Measurements from ENCODE around the gene CAMTA1.

Gene CAMTA1

DNA sequence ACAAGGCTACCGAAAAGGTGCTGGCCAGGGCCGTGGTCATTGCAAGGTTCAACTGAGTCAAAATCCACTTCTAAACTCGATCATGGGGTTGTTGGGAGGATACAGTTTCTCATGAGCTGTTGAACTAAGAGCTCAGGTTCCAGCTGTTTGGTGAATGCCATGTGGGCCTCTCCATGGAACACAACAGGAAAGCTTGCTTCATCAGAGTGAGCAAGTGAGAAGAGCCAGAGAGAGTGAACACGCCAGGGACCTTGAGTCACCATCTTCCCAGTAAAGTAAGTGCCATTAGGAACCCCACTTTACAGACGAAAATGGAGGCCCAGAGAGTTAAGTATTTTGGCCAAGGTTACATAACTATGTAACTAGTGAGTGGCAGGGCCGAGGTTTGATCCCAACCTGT, 510.7 kb downstream of the CAMTA1 start:
- TF ChIP-seq, protein P1, sequence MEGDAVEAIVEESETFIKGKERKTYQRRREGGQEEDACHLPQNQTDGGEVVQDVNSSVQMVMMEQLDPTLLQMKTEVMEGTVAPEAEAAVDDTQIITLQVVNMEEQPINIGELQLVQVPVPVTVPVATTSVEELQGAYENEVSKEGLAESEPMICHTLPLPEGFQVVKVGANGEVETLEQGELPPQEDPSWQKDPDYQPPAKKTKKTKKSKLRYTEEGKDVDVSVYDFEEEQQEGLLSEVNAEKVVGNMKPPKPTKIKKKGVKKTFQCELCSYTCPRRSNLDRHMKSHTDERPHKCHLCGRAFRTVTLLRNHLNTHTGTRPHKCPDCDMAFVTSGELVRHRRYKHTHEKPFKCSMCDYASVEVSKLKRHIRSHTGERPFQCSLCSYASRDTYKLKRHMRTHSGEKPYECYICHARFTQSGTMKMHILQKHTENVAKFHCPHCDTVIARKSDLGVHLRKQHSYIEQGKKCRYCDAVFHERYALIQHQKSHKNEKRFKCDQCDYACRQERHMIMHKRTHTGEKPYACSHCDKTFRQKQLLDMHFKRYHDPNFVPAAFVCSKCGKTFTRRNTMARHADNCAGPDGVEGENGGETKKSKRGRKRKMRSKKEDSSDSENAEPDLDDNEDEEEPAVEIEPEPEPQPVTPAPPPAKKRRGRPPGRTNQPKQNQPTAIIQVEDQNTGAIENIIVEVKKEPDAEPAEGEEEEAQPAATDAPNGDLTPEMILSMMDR (IDR thresholded peaks at IDR 0.05; ENCODE audit: control insufficient read depth, insufficient read depth, low read depth, low read length, missing control alignments): no peak
- no peak overlapping the region for H3K4me3 ChIP-seq (ENCODE audit: control insufficient read depth, low read depth, low read length)
- no peak for DNase-seq (ENCODE audit: low read depth)

DNA sequence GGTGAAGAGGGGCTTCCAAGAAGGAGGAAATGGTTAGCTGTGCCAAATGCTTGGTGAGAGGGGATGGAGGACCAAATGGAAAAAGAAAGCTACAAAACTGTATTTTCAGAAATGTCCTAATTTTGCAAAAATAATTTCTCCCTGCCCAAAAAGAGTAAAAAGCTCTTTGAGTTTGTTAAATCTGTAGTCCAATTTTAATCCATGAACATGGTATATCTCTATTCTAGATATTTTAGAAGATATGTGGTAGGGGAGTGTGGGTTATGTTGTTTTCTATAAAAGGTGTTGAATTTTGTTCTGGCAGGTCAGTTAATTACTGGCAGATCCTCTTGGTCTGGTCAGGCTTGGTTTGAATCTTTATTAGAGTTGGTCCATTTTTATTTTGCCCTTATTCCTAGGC, 511.7 kb downstream of the CAMTA1 start:
- TF ChIP-seq, protein P1 (IDR thresholded peaks at IDR 0.05; ENCODE audit: control insufficient read depth, insufficient read depth, low read depth, low read length, missing control alignments): no peak

DNA sequence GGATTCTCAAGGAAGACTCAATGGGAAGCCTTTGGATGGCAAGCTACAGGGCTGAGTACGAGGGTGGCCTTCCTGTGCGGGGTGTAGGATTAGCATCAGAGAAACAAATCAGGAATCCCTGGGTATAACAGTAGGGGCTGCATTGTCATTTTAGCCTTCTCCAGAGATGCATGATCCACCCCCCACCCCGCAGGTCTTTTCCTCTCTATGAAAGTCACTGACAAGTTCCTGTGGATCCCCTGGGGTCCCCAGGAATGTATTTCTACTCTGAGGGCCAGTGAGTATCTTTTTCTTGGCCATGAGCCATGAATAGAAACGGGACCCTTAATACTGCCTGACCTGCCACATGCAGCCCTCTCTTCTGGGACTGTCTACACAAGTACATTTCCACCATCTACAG, 512.9 kb downstream of the CAMTA1 start:
- TF ChIP-seq, protein P1 (IDR thresholded peaks at IDR 0.05; ENCODE audit: control insufficient read depth, insufficient read depth, low read depth, low read length, missing control alignments): no peak
- no peak overlapping the region for H3K4me3 ChIP-seq (ENCODE audit: control insufficient read depth, low read depth, low read length)
- DNase-seq (ENCODE audit: low read depth): no peak

More for the DNA sequence above, 511.7 kb downstream of the CAMTA1 start:
- no peak for DNase-seq (ENCODE audit: low read depth)
- H3K4me3 ChIP-seq (ENCODE audit: control insufficient read depth, low read depth, low read length): no peak overlapping the region

DNA sequence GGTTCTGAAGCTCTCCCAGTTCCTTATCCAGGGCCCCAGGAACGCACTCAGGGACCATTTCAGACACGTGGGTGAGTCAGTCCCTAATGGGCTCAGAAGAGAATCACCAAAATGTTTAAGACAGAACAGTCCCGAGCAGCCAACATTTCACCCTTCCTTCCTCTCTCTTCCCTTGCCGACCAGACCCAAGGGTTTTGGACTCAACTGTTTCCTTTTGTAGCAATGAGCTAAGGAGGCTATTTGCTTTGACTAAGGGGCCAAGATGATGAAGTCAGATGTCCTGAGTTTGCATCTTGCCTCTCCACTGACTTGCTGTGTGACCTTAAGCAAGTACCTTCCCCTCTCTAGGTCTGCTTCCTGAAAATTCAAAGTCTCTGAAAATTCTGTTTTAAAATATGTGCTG, 513.5 kb downstream of the CAMTA1 start:
- TF ChIP-seq, protein P1 (IDR thresholded peaks at IDR 0.05; ENCODE audit: control insufficient read depth, insufficient read depth, low read depth, low read length, missing control alignments): no peak
- DNase-seq (ENCODE audit: low read depth): no peak
- H3K4me3 ChIP-seq (ENCODE audit: control insufficient read depth, low read depth, low read length): no peak overlapping the region

DNA sequence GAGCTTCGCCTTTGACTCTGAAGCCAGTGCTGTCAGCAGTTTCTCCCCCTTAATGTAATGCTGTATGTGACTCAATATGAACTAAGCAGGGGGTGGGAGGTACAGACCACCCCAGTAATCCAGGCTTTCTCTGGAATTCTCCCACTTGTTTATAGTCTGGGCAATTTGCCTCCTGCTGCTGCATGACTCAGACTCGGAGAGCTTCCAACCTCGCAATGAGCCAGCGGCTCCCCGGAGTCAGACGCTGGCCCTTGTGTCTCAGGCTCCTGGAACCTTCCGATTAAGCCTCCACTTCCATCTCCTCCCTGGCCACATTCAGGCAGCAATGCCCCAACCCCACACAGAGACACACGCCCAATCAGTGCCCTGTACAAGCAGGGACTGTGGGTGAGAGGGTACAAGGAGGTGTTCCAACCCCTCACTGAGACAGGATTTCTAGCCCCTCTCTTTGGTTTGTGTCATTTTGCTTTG, 514.1 kb downstream of the CAMTA1 start:
- TF ChIP-seq, protein P1 (IDR thresholded peaks at IDR 0.05; ENCODE audit: control insufficient read depth, insufficient read depth, low read depth, low read length, missing control alignments): no peak
- no peak overlapping the region for H3K4me3 ChIP-seq (ENCODE audit: control insufficient read depth, low read depth, low read length)
- DNase-seq (ENCODE audit: low read depth): peak; percentile 92

DNA sequence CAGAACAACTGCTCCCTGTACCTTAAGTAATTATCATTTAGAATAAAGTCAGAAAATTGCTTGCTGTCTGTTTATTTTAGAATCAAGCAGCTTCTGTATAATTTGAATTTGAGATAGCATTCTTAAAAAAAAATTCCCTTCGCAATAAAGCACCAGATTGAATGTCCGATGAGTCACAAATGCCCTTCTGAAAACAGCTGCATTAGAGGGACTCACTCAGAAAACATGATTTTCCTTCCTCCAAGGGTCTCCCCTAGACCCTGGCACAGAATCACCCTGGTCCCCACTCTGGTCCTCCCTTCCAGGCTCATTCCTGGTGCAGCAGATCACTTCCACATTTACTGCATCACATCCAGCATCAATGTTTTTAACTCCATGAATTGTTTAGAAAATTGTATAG, 514.7 kb downstream of the CAMTA1 start:
- no peak for DNase-seq (ENCODE audit: low read depth)
- no peak overlapping the region for H3K4me3 ChIP-seq (ENCODE audit: control insufficient read depth, low read depth, low read length)
- TF ChIP-seq, protein P1 (IDR thresholded peaks at IDR 0.05; ENCODE audit: control insufficient read depth, insufficient read depth, low read depth, low read length, missing control alignments): no peak

All from AG09309 (cell line).